Esophagus mucosa (tissue), 1 donor: ENCODE data around the gene COMMD9. TPM values are rescaled to one million over a fixed set of nuclear protein-coding genes. Genes with fewer than 3 reads are reported as not detected.
"Not testable (repeated sequence)": the region's sequence is repeated elsewhere in the genome, so short reads cannot be mapped to it uniquely, and the experiment has no call there.

Experiments used
- ATAC-seq: fragments of 200-7000 bp; cut with Tn5 transposase; one replicate; pipeline ENCODE4 v1.9.1; 2020
- total RNA-seq: library from RNA; stranded (reverse); gene quantifications from one replicate; pipeline ENCODE4 v1.2.4, GENCODE V29; 2023
- donor health status: DM: yes; HTN: yes; CAD: no.

Gene COMMD9
- 61.8 TPM for total RNA-seq

DNA sequence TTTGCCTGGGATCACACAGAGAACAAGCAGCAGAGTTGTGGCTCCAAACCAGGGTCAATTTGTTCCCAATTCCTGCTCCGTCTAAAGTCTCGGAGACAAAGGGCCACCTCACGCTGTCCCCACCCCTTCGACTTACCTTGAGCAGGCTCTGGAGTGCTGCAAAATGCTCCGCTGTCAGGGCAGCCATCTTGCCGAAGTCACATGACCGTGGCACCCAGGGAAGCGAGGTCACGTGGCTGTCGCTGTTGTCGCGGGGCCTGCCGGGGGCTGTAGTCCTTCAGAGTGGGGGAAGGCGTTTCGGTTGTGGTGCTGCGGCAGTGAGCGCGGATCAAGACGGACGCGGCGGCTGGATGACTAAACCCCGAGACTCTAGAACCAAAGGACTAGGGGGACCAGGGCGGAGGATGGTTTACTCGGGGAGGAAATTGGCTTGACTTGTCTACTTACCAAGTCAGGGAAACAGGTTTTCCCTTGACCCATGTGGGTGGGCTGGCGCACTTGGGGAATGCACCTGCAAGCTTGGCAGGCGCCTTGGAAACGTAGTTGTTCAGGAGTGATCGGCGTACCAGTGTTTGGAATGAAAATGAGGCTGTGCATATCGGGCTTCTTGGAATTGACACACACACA is at the start of gene COMMD9:
TSS of gene COMMD9 (minus strand) at position 199 of the 627 bp plus-strand sequence. CDS start at position 187, 12 bp downstream.
- ATAC-seq: peak; percentile 98

DNA sequence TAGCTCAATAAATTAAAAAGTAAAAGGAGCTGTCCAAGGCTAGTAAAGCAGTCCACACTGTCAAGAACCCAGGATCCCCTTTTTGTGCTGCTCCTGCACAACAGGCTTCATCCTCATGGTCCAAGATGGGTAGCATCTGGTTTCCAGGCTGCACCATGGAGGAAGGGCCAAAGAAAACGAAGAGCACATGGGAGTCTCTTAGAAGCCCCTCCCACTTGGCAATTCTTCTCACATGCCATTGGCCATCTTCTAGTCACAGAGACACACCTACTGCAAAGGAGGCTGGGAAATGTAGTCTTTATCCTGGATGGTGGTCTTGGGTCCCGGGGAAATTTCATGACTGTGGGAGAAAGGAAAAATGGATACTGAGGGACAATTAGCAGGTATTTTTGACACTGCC is 44.7 kb upstream of the COMMD9 start:
- ATAC-seq: peak; percentile 45

DNA sequence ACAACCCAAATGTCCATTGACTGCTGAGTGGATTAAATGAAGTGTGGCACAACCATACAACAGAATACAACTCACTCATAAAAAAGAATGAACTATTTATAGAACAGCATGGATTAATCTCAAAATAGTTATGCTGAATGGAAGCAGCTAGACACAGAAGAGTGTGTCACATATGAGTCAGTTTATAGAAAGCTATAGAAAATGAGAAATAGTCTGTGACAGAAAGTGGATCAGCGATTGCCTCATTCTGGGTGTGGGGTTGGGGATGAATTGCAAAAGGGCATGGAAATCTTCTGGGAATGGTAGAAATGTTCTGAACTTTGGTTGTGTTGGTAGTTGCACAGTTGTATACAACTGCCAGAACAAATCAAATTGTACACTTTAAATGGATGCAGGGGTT is 44.2 kb upstream of the COMMD9 start:
- ATAC-seq: peak; percentile 92

DNA sequence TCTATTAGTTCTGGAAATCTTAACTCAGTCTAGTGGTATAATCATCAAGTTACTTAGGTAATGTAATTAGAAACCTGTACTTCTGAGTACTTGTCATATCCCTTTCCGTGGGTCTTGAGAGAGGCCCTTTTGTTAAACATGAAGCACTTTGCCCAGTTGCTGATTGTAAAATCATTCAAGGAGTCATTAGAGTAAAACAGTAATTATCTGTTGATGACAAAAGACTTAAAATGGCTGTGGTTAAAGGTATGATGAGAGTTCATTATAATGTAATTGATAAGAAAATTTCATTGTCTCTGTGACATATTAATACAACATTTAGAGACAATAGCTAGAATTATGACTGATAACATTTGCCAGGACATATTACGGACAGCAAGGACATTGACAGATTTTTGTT is 41.2 kb upstream of the COMMD9 start:
- ATAC-seq: no peak

DNA sequence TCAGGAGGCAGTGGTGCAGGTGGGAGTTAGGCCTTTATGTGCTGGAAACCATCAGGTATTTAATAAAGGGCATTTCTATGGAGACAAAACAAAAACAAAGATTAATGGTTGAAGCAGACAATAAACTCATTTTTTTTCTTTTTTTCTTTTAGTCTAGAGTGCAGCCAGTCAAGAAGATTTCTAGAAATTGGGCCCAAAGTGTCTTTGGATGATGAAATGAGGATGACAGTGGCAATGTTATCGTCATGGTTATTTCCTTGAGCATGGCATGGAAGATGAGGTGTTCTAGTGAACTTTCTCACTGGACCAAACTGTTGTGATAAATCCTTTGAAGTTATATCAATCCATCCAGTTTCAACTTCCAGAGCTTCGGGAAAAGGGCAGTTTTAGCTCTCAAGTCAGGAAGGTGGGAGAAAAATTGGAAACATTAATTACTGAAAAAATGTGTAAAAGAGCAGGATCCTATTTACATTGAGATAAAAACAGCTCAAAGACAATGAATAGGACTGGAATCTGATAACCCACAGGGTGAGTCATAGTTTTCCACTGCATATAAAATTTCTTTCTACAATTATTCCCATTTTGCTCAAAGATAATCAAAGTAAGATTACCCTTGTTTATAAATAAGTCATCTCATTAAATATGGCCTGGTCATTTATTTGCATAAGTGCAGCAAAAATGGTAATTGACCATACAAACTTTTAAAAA is 39.9 kb upstream of the COMMD9 start:
- ATAC-seq: no peak

DNA sequence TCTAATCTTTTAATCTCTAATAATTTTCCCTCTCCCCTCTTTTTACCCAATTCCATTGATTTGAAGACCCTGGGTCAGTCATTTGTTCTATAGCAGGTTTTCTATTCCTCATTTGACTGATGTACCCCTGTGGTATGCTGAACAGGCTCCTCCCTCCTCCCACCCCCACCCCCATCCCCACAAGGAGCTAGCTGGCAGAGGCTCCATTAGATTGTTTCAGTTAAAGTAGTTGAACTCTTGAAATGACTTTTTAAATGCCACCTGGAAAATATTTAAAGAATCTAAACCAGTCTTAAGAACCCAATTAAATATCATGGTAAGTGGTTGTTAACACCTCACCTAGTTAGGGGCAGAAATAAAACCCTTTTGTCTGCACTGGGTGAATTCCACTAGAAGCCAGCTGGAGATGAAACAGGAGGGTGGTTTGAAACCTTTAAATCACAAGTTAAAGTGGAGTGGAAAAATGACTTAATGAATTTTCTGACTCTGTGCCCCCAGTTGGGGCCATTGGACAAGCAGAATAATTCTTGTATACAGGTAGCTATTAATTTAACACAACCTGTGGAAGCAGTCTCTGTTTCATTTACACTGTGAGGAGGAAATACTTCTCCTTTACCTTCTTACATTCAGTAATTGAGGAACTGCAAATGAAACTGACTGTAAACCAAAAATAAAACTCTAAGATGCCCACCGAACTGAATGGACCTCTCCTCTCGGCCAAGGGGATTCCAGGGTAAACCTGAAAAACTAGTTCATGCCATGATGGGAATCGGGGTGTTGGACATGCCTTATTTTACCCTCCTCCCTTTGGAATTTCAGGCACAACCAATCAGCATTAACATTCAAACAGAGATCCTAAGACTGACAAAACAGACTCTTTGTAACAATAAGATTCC is 37.5 kb upstream of the COMMD9 start:
- ATAC-seq: no peak

DNA sequence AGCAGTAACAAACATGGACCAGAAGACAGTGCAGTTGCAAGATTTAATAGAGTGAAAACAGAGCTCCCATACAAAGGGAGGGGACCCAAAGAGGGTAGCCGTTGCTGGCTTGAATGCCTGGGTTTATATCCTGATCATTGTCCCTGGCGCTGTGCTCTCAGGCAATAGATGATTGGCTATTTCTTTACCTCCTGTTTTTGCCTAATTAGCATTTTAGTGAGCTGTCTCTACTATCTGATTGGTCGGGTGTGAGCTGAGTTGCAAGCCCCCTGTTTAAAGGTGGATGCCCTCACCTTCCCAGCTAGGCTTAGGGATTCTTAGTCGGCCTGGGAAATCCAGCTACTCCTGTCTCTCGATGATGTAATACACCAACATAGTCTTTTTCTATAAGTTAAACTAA is 36.2 kb upstream of the COMMD9 start:
- ATAC-seq: not testable (repeated sequence)

DNA sequence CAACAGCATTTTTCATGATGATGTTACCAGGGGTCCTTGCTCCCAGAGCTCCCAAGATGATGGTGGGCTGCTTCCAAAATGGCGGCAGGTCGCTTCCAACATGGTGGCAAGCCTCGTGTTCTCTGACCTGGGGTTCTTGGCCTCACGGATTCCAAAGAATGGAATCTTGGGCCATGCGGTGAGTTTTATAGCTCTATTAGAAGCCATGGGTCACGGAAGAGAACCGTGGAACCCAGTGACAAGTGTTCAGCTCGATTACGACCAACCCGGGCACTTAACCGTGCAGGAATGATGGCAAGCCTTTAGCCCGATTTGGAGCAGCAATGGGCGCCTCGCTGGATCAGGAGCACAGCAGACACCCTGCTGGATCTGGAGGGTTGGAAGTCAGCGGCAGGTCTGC is 35.7 kb upstream of the COMMD9 start:
- ATAC-seq: not testable (repeated sequence)

DNA sequence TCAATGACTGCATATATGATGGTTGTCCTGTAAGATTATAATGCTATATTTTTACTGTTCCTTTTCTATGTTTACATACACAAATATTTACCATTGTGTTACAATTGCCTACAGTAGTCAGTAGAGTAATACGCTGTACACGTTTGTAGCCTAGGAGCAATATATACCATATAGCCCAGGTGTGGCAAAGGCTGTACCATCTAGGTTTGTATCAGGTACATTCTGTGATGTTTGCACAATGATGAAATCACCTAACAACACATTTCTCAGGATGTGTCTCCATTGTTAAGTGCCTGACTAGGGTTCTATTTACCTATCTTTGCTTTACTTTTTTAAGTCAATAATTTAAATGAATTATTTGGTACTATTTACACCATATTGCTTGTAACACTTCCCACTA is 28.8 kb upstream of the COMMD9 start:
- no peak for ATAC-seq

DNA sequence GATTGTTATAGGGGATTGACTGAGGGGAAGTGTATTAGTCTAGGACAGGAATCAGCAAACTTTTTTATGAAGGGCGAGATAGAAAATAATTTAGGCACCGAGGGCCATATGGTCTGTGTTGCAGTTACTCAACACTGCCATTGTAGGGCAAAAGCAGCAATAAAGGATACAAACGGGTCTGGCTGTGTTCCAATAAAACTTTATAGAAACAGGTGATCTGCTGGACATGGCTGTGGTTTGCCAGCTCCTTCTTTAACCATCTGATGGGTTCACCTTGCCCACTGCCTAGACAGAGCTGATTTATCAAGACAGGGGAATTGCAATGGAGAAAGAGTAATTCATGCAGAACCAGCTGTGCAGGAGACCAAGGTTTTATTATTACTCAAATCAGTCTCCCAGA is 26.8 kb upstream of the COMMD9 start:
- no peak for ATAC-seq

DNA sequence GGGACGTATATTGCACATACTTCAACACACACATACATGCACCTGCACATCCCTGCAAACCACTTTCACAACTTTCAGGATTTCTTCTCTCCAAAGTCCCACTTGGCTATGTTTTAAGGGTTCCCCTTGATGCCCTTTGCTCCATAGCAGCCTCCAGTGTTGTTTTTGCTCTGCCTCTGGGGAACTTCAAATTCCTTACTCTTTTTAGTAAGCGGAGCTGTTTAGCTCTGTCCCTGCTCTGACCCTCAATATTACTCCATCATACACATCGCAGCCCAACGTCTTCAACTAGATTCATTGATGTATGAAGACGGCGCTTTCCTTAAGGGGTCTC is 25.2 kb upstream of the COMMD9 start:
- ATAC-seq: no peak

DNA sequence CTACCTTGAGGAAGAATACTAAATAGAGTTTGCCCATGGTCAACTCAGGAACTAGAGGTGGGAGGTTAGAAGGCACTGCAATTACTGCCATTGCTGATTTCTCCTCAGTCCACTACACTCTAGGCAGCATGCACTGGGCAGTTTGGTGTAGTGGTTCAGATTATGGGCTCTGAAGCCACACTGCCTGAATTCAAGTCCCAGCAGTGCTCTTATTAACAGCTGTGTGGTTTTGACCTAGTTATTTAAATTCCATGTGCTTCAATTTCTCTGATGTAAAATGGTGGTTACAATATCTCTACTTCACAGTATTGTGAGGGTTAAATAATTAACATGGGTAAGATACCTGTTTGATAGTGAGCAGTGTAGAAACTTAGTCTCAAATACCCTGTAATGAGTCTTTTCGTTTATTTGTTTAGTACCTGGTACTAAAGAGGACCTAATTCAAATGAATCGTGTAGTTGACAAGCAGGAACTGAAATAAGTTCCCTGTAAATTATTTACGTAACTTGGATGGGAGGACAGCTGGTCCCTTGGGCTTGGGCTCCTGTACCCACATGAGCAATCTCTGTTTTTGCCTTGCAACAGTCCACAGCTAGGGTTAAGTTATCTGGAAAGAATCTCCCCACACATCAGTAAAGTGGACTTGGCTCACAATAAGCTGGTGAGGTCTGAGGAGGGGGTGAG is 24.7 kb upstream of the COMMD9 start:
- no peak for ATAC-seq

DNA sequence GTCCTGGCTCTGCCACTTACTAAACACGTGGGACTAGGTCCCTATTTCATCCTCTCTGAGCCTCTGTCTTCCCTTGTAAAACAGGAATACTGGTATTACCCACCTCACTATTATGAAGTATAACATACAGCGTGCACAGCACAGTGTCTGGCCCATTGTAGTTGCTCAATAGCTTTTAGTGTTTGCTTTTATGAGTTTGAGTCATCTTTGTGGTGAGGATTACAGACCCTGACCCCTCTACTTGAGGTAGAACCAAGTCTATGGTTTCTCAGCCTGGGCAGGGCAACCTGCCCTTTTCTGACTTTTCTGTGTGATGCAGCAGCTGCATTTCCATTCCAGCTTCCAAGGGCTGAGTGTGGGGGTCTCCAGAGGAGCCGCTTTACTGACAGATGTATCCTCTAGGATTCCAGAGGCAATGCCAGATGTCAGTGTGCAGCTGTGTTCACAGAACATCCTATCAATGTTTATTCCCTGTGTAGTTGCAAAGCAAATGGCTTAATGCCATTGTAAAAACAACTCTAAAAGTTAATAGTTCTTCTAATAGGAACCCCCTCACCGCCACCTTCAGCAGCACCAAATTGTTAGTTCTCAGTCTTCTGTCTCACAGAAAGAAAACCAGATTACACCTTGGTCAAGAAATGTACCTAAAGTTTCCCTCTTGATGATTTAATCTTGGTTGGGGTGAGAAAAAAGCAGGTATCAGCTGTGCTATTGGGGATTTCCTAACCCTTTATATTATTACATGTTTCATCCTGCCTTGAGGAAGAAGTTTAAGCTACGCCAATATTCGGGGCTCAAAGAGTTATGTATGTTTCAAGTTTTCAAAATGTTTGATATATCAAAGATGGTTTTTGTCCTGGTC is 23.6 kb upstream of the COMMD9 start:
- no peak for ATAC-seq

DNA sequence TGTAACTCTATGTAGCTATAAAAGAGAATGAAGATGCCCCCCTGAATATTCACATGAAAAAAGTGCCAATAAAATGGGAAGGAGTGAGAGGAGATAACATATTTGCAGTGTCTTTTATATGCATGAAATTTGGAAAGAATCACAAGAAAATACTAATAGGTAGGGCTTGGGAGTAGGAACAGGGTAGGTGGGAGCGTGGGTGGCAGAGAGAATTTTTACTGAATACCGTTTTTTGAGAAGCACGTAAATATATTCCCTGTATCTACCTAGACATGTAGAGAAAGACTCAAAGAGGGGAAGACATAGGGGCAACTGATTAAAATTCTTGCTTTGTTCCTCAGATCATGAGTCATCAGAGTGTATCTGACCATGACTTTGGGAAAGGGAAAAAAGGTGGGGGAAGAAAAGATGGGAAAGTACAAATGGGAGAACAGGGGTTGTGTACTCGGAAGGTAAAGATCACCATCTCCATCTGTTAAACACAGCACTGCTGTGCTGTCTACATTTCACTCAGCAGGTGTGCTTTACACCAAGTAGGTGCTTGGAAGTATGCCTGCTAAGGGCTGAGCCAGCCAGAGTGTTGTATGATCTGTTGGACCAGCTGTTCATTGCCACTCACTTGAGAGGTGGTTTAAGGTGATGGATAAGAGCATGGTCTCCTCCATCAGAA is 22.8 kb upstream of the COMMD9 start:
- no peak for ATAC-seq

DNA sequence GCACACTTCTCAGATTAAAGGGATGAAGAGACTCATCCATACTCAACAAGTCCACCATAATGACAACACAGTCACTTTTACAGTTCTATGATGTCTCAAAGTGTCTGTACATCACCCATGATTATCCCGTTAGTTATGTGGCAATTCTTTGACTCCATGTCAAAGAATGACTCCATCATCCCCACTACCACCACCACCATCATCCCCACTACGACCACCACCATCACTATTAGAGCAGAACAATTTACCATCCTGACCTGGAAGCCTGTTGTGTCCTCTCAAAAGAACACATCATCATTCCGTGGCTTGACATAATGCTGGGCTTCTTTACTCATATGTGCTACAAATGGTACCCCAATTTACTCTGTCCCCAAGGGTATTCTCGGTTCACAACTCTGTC is 20.6 kb upstream of the COMMD9 start:
- ATAC-seq: peak; percentile 43

DNA sequence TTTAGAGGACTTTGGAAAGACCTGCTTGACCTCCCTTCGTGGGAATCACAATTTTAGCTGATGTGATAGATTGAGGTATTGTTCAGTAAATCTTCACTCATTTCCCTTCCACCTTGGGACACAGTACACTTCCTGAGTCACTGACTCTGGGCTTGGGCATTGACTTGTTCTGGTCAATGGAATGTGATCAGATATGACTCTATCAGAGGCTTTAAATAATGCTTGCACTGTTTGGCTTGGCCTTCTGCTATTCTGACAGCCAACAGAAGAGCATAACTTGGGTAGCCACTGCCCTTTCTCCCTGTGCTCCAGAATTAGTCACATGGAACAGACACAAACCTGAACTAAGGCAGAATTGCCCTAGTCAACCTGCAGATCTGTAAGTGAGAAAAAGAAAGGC is 19.4 kb upstream of the COMMD9 start:
- no peak for ATAC-seq

DNA sequence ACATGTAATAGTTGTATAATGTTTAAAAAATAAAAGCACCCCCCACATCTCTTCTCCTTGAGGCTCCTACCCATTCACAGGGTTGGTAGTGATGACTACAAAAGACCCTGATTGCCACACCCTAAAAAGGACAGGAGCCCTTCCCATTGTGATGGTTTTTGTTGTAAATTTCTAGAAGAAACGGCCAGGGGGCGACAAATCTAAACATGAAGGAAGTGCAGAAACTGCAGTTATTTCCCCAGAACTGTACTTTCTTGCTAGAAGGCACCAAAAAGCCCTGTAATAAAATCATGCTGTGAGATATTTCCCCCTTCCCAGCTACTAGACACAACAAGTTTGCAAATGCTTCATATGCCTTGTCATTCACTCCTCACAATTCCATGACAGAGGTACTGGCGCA is 17.7 kb upstream of the COMMD9 start:
- ATAC-seq: no peak

DNA sequence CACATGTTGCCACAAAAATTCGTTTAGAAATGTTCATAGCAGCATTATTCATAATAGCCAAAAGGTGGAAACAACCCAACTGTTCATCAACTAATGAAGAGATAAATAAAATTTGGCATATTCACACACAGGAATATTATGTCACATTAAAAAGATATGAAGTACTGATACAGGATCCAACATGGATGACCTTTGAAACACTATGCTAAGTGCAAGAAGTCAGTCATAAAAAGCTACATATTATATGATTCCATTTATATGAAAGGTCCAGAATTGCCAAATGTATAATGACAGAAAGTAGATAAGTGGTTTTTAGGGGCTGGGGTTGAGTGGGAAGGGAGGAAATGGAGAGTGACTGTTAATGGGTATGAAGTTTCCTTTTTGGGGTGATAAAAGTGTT is 15.8 kb upstream of the COMMD9 start:
- ATAC-seq: no peak

DNA sequence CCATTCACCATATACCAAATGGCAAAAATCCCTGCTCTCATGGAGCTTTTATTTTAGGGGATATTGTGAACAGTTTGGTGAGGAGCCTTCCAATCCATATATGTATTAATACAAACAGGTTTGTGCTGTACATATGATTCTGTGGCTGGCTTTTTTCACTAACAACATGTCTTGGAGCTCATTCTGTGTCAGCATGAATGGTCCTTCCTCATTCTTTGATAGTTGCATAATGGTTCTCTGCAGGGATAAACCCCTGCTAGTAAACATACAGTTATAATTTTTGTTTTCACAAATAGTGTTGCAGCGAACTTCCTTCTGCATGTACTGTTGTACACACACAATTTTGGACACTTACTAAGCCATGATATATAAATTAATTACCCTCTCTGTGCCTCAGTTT is 15.1 kb upstream of the COMMD9 start:
- ATAC-seq: peak; percentile 37

DNA sequence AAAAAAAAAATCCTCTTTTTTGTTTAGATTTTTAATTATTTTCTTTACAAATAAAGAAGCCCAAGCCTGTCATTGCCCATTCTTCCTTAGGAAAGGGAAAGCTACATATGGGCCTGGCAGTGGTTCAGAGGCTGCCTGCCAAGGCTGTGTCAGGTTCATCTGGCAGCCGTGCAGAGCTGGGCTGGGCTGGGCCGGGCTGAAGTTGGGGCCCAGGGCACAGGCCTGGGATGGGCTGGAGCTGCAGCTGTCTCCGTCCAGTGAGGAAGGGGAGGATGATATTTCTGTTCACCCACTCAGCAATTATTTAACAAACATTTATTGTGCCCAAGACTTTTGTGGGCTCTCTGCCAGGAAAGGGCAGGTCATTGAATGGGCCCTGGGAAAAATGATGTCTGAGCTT is 11.4 kb upstream of the COMMD9 start:
- ATAC-seq: peak; percentile 84

DNA sequence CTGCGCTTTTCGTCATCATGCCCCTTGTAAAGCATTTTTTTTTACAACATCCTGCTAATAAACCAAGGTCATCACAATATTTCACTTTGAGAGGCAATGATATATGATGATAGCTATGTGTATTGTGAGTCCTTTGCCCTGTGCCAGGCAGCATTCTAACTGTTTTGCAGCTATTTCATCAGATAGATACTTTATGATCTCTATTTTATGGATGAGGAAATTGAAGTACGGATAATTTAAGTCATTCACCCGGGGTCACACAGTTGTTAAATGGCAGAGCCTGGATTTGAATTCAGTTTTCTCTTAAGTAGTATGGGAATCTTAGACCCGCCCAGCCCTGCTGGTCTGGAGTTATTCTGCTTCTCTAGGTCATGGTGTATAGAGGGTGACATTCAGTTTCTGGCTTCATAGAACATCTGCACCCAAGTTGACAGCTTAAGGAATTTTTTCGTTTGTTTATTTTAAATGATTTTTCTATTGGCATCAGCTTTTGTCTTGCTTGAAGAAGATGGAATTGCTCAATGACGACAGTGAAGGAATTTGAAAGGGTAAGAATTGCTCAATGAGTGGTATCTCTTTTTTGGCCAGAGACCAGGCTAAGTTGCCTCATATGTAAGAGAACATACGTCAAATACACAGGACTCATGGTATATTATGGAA is 7.8 kb upstream of the COMMD9 start:
- ATAC-seq: no peak
